Measurements from ENCODE around the gene SMCHD1.
"Not testable (repeated sequence)": the region's sequence is repeated elsewhere in the genome, so short reads cannot be mapped to it uniquely, and the experiment has no call there.

SMCHD1 gene

DNA sequence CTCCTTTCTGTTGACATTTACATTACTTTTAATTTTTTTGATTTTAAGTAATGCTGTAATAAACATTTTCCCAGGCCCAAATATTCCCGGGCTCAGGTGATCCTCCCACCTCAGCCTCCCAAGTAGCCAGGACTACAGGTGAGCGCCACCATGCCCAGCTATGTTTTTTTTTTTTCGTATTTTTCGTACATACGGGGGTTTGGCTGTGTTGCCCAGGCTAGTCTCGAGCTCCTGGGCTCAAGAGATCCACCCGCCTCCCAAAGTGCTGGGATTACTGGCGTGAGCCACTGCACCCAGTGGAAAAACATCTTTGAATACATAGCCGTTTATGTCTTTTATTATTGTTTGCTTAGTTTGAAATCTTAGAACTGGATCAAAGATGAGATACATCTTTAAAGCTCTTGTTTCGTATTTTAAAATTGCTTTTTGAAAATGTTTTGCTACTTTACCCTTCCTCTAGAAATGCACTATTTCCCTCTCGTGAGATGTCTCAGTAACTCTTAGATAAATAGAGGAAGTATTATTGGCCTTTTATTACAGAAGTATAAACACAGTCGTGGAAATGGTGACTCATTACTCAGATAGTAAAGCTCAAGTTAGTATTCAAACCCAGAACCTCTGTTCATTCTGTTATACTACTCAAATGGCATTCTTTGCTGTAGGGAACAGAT, 2.4 kb downstream of the SMCHD1 start:
- no peak for DNase-seq (ENCODE audit: low read depth)

DNA sequence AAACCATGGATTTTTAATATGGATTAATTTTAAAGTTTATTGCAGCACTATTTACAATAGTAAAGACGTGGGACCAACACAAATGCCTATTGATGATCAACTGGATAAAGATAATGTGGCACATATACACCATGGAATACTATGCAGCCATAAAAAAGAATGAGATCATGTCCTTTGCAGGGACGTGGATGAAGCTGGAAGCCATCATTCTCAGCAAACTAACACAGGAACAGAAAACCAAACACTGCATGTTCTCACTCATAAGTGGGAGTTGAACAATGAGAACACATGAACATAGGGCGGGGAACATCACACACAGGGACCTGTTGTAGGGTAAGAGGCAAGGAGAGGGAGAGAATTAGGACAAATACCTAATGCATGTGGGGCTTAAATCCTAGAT, 5.3 kb downstream of the SMCHD1 start:
- DNase-seq (ENCODE audit: low read depth) = not testable (repeated sequence)

DNA sequence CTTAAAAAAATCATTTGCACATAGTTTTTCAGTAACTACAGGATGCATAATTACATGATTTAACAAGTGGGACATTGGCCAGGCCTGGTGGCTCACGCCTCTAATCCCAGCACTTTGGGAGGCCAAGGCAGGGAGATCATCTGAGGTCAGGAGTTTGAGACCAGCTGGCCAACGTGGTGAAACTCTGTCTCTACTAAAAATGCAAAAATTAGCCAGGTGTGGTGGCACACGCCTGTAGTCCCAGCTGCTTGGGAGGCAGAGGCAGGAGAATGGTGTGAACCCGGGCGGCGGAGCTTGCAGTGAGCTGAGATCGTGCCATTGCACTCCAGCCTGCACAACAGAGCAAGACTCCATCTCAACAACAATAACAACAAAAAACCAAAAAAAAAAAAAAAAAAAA, 6.8 kb downstream of the SMCHD1 start:
- not testable (repeated sequence) for DNase-seq (ENCODE audit: low read depth)

DNA sequence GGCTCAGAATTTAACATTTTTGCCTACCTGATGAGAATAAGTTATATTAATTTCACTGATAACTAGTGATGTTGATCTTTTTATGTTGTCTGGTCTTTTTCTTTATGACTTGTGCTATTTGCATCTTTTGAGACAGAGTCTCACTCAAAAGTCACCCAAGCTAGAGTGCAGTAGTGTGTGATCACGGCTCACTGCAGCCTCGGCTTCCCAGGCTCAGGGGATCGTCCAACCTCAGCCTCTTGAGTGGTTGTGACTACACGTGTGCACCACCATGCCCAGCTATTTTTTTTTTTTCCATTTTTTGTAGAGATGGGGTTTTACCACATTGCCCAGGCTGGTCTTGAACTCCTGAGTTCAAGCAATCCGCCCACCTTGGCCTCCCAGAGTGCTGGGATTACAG, 7.5 kb downstream of the SMCHD1 start:
- DNase-seq (ENCODE audit: low read depth) = no peak

DNA sequence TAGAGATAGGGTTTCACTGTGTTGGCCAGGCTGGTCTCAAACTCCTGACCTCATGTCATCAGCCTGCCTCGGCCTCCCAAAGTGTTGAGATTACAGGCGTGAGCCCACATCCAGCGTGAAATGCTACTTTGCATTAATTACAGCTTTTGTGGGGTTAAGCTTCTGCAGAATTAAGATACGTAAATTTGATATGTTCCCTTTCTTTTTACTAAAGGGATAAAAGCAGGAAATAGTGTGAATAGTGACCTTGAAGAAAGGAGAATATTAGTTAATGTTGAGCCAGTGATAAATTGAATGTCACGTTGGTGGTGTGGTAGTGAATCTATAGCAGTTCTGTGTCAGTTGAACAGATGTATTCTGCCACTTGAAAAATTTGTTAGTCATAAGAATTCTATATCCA, 16.9 kb downstream of the SMCHD1 start:
- no peak for DNase-seq (ENCODE audit: low read depth)

DNA sequence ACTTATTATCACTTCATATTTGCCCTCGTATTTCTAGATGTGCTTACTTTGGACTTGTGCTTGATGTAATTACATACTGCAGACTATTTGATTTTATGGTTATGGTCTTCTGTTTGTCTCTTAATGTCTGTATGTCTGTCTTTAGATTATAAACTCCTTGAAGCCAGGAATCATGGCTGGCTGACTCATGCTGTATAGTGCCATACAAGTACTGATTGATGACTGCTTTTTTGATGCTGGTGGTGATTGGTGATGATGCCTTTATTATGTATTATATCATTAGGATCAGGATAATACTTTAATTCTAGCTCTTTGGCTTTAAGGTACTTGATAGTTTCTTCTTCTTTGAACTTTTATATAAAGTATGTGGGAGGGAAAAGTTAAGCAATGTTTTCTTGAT, 17.3 kb downstream of the SMCHD1 start:
- DNase-seq (ENCODE audit: low read depth) = no peak

DNA sequence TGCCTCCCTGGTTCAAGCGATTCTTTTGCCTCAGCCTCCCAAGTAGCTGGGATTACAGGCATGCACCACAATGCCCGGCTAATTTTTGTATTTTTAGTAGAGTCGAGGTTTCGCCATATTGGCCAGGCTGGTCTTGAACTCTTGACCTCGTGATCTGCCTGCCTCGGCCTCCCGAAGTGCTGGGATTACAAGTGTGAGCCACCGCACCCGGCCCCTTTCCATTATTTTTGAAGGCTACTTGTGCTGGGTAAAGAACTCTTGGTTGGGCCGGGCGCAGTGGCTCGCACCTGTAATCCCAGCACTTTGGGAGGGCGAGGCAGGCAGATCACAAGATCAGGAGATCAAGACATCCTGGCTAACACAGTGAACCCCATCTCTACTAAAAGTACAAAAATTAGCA, 23.4 kb downstream of the SMCHD1 start:
- DNase-seq (ENCODE audit: low read depth) = not testable (repeated sequence)

DNA sequence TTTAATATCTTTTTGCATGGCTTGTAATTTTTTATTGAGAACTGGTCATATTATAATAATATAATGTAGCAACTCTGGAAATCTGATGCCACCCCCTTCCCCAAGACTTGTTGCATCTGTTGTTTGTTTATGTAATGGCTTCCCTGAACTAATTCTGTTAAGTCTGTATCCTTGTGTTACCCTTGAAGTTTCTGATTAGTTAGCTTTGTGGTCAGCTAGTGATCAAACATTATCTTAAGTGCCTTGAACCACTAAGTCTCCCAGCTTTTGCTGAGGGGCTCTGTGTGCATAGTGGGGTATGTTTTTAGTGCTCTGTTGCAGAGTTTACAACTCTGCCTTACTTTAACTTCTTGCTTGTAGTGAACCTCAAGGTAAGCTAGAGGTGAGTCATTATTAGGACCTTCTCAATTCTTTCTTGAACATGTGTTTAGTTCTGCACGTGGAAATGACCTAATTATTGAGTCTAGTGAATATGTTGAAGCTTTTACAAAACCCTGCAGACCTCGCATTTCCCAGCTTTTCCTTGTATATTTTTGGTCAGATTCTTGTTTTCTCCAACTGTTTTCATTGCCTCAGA, 24.8 kb downstream of the SMCHD1 start:
- no peak for DNase-seq (ENCODE audit: low read depth)

DNA sequence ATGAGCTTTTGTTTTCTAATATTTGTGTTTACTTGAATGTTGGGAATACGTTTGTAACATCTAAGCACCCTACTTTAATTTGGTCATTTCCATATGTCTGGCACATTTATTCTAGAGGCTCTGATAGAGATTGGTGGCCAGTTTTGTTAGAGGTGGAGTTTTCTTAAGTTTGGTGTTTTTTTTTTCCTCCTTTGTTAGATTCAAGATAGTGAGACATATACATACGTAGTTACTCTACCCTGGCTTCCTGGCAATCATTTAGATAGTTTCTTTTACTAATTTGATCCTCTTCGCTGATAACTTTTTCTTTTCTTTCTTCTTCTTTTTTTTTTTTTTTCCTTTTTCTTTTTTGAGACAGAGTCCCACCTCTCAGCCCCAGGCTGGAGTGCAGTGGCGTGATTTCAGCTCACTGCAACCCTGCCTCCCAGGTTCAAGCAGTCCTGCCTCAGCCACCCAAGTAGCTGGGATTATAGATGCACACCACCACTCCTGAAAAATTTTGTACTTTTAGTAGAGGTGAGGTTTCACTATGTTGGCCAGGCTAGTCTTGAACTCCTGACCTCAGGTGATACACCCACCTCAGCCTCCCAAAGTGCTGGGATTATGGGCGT, 26.6 kb downstream of the SMCHD1 start:
- DNase-seq (ENCODE audit: low read depth) = no peak

DNA sequence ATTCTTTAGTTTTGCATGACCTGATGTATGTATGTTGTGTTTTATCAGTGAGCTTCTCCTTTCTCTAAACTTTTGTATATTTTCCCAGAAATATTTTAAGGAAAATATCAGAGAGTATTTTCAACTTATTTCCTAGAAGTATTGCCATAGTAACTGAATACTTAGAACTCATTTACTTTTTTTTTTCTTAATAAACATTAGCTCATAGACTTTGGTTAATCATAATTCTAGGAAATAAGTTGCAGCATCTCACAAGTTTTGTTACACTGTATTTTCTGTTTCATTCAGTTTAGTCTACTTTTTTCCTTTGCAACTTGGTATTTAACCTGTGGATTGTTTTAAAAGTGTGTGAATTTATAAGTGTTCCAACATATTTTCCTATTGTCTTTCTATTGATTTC, 27.5 kb downstream of the SMCHD1 start:
- no peak for DNase-seq (ENCODE audit: low read depth)

DNA sequence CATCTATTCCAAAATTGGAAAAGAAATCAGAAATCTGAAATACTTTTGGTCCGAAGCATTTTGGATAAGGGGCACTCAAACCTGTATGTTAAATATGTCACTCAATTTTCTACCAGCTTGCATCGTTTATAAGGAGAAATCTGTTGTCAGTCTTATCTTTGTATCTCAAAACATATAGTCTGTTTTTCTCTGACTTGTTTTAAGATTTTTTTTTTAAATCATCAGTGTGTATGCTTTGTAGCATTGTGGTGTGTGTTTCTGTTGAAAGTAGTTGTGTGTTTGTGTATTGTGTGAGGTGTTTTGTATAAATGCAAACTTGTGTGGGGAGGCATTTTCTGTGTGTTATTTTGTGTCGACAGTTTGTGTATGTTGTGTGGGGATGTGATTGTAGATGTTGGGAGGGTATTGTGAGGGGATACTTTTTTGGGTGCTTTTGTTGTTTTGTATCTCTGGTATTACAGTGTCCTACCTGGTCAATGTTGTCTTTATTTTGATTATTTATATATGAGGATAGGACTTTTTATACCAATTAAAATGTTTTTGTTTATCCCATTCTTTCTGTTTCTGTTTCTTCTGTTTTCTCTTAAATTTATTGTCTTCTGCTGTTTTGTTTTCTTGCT, 30.9 kb downstream of the SMCHD1 start:
- DNase-seq (ENCODE audit: low read depth) = no peak

DNA sequence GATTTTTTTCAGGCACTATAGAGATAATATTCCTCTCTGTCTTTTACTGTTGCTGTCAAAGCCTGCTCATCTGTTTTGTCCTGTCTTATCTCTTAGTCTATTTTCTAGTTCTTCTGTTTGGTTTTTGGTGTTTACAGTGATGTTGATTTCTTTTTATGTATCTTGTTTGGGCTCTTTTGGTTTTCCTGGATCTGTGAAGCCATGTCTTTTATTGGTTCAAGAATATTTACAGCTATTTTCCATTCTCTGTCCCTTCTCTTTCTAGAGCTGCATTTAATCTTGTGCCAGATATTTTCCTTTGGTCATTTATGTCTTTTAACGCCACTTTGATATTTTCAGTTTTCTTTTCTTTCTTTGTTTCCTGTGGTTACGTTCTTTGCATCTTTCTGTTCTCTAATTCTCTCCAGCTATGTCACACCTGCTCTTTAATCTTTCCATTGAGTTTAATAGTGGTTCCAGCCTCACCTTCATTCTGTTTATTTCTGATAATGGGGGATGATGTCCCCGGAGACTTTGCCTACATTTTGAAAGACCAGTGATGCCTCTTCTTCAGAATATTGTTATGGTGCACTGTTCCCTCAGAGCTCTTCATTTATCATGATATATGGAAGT, 32.0 kb downstream of the SMCHD1 start:
- DNase-seq (ENCODE audit: low read depth) = no peak

DNA sequence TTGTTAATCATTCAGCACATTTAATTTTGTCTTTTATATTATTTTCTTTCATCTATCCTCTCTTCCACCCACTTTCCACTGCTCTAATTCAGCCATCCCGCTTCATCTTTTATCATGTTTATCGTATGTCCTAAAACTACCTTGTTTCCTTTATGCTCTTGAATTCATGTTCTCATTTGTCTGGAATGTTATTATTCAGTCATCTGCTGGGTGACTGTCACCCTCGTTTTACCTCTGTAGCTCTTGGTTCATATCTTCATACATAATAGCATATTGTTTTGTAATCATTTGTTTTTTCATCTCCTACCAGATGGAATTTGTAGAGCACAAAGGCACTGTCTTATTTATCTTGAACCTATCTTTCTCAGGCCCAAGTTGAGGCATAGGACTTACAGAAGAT, 37.0 kb downstream of the SMCHD1 start:
- no peak for DNase-seq (ENCODE audit: low read depth)

DNA sequence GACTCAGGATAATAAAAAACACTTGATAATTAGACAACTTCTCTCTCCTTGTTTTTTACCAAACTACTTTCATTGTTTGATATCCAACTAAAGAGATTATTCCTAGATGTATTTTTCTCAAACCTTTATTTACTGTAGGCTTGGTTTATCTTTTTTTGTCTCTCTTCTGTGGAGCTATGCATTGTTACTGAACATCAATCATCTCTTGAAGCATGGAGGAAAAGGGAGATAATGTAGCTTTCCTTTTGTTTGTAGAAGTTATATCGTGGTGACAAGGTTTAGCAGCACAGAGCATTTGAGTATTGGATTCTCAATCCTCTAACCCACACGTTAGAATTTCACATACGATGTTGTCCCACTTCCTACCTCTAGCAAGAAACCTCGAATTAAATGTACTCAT, 41.7 kb downstream of the SMCHD1 start:
- DNase-seq (ENCODE audit: low read depth) = no peak

DNA sequence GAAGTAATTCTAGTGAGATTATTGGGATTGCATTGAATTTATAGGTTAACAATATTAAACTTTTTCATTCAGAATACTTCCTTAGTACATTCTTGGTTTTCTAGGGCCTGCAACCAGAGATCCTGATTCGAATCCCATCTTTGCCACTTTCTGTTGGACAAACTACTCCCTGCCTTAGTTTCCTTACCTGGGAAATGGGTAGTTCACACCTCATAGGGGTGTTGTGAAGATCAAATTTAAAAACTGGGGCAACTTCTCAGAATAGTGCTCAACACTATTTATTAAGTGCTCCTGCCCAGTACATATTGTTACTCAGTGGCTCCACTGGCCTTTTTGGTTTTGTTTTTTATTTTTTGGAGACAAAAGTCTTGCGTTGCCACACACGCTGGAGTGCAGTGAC, 43.5 kb downstream of the SMCHD1 start:
- DNase-seq (ENCODE audit: low read depth) = no peak

DNA sequence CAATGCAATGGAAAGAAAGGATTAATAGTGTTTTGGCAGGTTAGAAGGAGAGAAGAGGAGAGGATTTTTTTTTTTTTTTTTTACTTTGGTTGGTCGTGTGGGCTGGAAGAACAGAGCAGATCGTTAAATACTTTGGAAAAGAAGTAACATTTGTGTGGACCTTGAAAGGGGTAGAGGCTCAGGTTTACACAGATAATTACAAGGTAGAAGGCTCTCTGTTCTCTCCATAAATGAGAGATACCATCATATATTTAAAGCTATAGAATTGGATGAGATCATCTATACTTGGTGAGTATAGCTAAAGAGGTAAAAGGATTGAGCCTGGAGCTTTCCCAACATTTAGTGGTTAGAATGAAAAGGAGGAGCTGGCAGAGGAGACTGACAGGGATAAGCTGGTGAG, 49.0 kb downstream of the SMCHD1 start:
- no peak for DNase-seq (ENCODE audit: low read depth)

DNA sequence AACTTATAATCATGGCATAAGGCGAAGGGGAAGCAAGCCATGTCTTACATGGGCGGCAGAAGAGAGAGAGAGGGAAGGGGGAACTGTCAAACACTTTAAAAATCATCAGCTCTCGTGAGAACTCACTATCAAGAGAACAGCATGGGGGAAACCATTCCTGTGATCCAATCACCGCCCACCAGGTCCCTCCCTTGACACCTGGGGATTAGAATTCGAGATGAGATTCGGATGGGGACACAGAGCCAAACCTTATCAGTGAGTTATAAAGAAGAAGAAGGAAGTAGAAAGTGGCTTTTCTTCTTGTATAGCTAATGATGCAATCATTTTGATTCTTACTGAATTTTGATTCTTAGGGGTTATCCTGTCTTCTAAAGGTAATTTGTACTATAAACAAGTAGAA, 51.4 kb downstream of the SMCHD1 start:
- no peak for DNase-seq (ENCODE audit: low read depth)

DNA sequence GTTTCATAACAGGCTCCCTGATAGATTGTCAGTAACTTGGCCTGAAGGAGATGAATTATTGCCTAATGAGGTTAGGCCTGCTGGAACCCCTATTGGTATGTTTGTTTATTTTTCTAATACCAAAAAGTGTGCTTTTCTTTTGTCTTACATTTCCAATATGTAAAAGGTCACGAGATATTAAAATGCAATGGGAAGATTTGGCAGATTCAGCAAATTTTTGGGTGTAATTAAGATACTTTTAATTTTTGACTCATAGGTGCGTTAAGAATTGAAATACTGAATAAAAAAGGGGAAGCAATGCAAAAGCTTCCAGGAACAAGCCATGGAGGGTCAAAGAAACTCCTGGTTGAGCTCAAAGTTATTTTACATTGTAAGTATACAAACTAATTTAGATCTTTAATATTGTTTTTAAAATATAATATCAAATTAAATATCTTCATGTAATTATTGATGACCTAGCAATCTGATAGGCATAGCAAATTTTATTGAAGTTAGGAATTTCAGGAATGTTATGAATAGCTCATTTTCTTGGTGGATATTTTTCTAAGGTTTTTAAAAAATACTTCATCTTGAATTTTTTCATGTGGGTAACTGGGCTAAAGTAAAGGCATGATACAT, 52.1 kb downstream of the SMCHD1 start:
- no peak for DNase-seq (ENCODE audit: low read depth)

DNA sequence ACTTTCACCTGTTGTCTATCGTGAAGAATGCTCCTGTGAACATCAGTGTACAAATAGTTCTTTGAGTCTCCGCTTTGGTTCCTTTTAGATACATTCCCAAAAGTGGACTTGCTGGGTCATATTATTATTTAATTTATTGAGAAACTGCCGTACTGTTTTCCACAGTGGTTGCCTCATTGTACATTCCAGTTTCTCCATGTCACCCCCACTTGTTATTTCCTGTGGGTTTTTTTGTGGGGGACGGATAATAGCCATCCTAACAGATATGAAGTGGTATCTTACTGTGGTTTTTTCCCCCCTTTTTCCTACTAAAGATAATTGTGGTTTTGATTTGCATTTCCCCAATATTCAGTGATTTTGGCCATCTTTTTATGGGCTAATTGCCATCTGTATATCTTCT, 53.8 kb downstream of the SMCHD1 start:
- DNase-seq (ENCODE audit: low read depth) = no peak

DNA sequence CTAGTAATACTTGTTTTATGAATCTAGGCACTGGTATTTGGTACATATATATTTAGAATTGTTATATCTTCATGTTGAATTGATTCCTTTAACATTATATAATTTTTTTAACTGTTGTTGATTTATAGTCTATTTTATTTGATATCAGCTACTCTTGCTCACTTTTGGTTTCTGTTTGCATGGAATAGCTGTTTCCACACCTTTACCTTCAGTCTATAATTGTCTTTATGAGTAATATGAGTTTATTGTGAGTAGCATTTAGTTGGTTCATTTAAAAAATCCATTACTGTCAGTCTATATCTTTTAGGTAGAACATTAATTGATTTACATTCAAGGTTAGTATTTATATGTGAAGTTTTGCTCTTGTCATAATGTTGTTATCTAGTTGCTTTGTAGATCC, 58.6 kb downstream of the SMCHD1 start:
- no peak for DNase-seq (ENCODE audit: low read depth)

DNA sequence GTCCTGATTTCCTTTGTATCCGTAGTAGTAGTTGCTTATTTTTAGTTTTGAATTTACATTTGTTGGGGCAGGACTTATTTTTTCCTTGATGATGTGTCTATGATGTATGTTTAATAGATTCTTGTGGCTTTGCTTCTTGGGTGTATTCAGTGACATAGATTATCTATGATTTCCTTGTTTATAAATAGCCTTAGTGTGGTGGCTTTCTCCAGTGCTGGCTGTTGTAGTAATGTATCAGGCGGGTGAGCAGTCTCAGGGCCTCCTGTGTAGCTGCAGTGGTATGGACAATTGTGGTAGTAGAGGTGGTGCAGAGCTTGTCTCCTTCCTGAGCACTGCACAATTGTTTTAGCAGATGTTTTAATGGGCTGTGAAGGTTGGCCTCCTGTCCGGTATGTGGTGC, 60.5 kb downstream of the SMCHD1 start:
- DNase-seq (ENCODE audit: low read depth) = no peak
